GM20000 (cell line): ENCODE results near the gene RNF39.

Source experiments
- DNase-seq: peaks from one replicate; pipeline ENCODE4 v3.0.0; 2012; ENCODE audit warnings: low spot score
- CTCF ChIP-seq: IDR thresholded peaks from 2 replicates; pipeline ENCODE4 v1.5.1; 2012; ENCODE audit warnings: mild to moderate bottlenecking, control low read depth; ENCODE audit errors: extremely low read depth, missing control alignments

The RNF39 gene

GRCh38 chr6:30092852-30093543 is 17.4 kb upstream of the RNF39 start:
- no peak for TF ChIP-seq CTCF
- no peak for DNase-seq

DNA sequence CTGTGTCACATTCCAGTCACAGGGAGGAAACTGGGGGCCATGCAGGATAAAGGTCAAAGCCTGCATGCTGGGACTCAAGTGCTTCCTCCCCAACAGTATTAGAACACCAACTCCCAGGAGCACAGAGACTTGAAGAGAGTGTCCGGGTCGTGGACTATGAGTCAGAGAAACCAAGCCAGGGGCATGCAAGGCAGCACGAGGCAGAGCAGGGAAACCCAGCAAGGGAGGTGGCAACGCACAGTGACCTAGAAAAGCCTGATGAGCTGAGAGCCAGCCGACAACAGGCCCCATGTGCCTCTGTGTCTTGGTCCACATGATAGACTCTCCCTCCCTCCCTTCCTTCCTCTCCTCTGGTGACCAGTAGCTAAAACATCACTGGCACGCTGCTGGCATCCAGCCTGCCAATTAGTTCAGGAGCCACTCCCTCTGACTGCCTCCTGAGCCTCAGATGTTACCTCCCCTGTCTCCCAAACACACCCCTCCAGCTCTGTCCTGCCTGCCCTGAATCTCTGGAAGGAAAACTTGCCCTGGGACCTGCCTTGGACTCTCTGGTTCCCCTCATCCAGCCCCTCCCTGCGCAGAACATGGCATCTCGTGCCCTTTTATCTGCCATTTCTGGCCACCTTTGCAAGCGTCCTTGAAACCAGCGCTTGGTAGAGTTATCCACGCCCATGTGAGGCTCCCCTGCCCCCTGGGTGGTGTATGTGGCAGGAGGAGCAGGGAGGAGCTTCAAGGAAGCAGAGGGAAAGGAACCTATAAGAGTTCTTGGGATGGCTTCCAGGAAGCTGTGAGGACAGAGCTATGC is 16.2 kb upstream of the RNF39 start:
- TF ChIP-seq CTCF, result no peak
- no peak for DNase-seq

DNA sequence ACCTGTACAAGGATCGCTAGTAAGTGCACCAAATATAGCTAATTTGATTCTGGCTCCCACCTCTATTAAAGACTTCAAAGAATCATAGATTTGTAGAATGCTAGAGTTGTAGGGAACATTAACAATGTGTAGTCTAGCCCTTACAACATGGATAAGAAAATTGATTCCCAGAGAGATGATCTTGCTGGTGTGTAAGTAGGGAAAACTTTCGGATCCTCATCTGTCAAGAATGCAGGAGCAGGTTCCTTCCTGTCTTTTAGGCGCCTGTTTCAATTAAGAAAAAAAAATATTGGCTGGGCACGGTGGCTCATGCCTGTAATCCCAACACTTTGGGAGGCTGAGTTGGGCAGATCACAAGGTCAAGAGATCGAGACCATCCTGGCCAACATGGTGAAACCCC is 12.3 kb upstream of the RNF39 start:
- no peak for TF ChIP-seq CTCF
- DNase-seq, result no peak

DNA sequence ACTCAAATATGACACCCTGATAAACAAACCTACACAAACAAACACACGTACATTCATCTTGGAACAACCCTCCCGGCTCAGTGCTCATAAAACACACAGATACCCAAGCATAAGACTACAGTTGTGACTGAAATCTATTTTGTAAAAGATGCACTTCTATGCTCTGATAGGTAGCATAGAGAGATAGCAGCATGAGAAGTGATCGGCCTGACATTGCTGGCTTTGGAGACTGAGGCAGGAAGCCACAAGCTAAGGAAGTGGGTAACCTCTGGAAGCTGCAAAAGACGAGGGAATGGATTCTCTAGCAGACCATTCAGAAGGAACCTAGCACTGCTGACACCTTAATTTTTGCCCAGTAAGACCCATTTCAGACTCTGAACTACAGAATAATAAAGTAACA is 1.6 kb upstream of the RNF39 start:
- DNase-seq, result peak; percentile 3
- no peak for TF ChIP-seq CTCF

- DNase-seq, result peak; percentile 46
Observed at GRCh38 chr6:30075790-30076732, 492 bp upstream of the RNF39 start.

GRCh38 chr6:30074331-30075093 is 1.1 kb downstream of the RNF39 start:
- no peak for TF ChIP-seq CTCF
- peak; percentile 26 for DNase-seq

More at GRCh38 chr6:30075790-30076732, 492 bp upstream of the RNF39 start:
- peak; percentile 24 for TF ChIP-seq CTCF
